CD4-positive, alpha-beta T cell treated with Interleukin-1 beta for 1 hour (primary cell): ENCODE results near the gene PLD3.
"Not testable (repeated sequence)": the region's sequence is repeated elsewhere in the genome, so short reads cannot be mapped to it uniquely, and the experiment has no call there.

Experiments
- DNase-seq, 2 donors: peaks; one replicate each; pipeline ENCODE4 v3.0.0-alpha.2; 2020 to 2022

Gene PLD3

GRCh38 chr19:40333083-40333482, 15.4 kb upstream of the PLD3 start:
- DNase-seq, result not testable (repeated sequence)

- no peak for DNase-seq
These were observed 13.4 kb upstream of the PLD3 start for GRCh38 chr19:40335101-40335500.

- DNase-seq, result no peak
These were observed 12.5 kb upstream of the PLD3 start for GRCh38 chr19:40335855-40336600.

GRCh38 chr19:40336601-40336900, 11.9 kb upstream of the PLD3 start:
- DNase-seq, result no peak

GRCh38 chr19:40337107-40337506, 11.4 kb upstream of the PLD3 start:
- DNase-seq, result no peak

- no peak for DNase-seq
These were observed 10.9 kb upstream of the PLD3 start for GRCh38 chr19:40337594-40337993.

DNA sequence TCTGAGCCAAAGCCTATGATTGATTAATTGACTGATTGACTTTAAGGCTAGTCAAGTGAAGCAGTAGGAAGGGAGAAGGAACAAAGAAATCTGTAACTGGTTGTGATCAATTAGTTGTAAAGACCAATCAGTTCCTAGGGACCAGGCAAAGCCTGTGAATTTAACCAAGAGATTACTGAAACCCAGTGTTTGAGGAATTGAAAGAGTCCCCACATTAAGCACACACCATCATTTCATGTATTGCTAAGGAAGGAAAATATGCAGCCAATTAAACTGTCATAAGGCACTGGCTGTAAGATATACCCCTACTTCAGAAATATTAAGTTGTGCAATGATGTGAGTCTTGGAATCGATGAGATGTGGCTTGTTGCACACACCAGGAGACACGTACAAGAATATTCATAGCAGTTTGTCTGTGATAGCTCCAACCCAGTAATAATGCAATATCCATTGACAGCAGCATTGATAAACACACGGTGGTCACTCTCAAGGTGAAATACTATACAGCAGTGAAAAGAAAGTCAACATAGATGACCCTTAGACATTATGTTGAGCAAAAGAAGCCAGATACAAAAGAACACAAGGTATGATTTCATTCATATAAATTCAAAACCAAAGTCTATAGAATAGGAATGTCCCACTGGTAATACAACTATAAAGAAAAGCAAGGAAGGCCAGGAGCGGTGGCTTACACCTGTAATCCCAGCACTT, 9.3 kb upstream of the PLD3 start:
- DNase-seq, result no peak

DNA sequence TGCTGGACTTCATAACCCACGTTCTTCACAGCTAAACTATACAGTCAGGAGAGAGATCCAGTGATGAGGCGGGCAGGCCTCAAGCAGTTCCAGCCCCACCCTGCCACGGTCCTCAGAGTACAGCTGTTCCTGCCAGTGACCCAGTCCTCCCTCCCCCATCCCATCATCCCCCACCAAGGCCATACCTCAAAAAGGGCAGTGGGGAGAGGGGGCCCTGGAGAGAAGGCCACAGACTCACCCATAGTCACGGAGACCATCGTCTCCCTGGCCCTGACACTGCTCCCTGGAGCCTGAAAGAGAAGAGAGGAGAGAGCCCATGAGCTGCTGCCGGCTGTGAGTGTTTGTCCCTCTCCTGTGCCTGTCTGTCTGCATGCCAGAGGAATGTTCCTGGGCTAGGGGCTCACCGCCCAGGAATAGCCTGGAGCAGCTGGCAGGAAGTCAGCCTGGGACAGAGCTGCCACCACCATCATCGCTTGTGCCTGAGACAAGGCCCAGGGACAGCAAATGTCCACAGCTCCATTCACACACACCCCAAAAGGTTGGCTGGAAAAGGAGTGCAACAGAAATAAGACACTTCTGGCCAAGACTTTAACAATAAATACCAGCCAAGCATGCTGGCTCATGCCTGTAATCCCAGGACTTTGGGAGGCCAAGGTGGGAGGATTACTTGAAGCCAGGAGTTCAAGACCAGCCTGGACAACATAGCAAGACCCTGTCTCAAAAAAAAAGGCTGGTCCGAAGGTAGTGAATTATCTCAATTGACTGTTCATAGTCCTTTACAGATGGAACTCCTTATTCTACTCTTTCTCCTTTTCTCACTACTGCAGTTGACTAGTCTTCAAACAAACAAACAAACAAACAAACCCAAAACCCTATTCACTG, 6.7 kb upstream of the PLD3 start:
- no peak for DNase-seq

- DNase-seq, result no peak
These were observed 5.7 kb upstream of the PLD3 start for GRCh38 chr19:40342644-40343311.

GRCh38 chr19:40344422-40344821, 4.1 kb upstream of the PLD3 start:
- DNase-seq, result no peak

DNA sequence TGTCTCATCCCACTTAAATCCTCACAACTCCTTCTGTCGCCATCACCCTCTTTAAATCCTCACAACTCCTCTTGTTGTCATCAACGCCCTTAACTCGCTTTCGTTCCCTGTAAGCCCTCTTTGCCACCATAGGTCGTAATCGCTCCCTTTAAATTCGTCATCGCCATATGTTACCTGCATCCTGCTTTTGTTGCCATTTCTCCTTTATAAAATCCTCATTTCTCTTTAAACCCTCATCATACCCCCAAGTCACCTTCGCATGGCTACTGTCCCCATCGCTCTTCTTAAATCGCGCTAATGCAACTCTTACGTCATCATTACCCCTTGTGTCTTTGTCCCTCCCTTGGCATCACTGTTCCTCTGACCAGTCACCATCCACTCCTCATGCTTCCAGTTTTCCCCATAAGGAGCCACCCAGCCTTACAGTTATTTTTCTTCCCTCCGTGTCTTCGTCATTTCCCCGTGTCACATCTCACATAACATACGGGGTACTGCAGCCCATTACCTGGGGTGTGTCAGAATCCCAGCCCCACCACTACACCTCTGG, 539 bp downstream of the PLD3 start:
- peak in 1 of 2 donors; percentile 7 for DNase-seq

GRCh38 chr19:40355975-40356680, 7.6 kb downstream of the PLD3 start:
- DNase-seq, result no peak

- no peak for DNase-seq
These were observed 8.4 kb downstream of the PLD3 start for GRCh38 chr19:40356681-40357595.

GRCh38 chr19:40357640-40358039, 9.1 kb downstream of the PLD3 start:
- DNase-seq, result no peak

GRCh38 chr19:40358773-40359172, 10.3 kb downstream of the PLD3 start:
- DNase-seq, result peak; percentile 12 to 65

- no peak for DNase-seq
These were observed 11.7 kb downstream of the PLD3 start for GRCh38 chr19:40360020-40360707.

GRCh38 chr19:40360708-40361241, 12.3 kb downstream of the PLD3 start:
- peak in 1 of 2 donors; percentile 22 for DNase-seq

DNA sequence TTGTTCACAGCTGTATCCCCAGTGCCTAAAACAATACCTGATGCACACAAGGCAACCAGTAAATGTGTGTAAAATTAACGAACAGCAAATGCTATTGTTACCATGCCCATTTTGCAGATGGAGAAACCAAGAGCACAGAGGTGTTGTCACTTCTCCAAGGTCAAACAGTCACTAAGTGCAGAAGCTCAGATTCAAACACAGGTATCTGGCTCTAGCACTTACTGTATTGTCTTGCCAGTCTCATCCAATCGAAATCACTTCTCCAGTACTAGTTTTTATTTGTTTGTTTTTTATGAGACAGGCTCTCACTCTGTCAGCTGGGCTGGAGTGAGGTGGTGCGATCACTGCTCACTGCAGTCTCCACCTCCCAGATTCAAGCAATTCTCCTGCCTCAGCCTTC, 13.7 kb downstream of the PLD3 start:
- DNase-seq, result no peak

DNA sequence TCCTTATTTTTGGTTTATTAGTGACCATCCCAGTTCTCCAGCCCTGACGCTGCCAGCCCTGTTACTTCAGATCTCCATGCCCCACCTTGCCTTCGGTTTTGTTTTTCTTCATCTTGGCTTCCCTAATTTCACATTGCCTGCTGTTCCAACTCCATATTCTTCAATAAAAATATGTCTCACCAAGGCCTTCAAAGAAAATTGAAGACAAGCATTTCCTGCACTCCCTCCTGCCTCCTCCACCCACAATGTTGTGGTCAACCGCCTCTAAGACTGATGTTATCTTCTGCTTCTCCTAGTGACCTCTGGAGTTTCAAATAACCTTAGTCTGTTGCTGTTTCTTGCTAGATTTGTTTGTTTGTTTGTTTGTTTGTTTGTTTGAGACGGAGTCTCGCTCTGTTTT, 14.6 kb downstream of the PLD3 start:
- no peak for DNase-seq

DNA sequence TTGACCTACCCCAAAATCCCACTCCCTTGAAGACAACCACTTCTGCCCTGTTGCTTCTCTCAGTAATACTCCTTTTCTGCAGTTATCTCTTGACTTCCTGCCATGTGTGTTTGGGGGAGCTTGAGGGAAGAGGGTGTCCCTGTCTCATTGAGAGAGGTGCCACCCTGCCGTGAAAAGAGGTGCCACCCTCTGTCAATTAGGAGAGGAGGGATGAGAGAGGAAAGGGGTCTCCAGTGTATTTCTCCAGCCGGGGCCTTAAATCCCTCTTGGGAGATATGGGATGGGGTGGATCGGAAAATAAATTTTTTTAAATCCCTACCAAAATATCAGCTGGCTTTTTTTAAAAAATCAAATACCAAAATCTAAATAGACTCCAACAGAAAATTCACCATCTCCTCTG, 16.5 kb downstream of the PLD3 start:
- no peak for DNase-seq
